B cell (primary cell): ENCODE results near the gene FBXO15. TPM values are rescaled to one million over a fixed set of nuclear protein-coding genes. Genes with fewer than 3 reads are reported as not detected.

Source experiments
- ATAC-seq: fragments of 200-7000 bp; cut with Tn5 transposase; one replicate; pipeline ENCODE4 v1.10.0; 2021; ENCODE audit warnings: low read depth, mild to moderate bottlenecking, moderate number of reproducible peaks, moderate library complexity
- CTCF ChIA-PET: fragments of 350-600 bp; sonication (Branson Sonifier 250); formaldehyde crosslinking; loops from one replicate; lab custom pipeline; 2021; ENCODE audit warnings: antibody characterized with exemption, inconsistent platforms; lab: Charles Lee
- POLR2A ChIA-PET: fragments of 350-600 bp; sonication (Branson Sonifier 250); formaldehyde crosslinking; loops from one replicate; lab custom pipeline; 2021; ENCODE audit warnings: antibody characterized with exemption; lab: Charles Lee
- DNase-seq: peaks from one replicate; pipeline ENCODE4 v3.0.0; 2013
- H2AFZ ChIP-seq: 2 replicates; pipeline ENCODE4 v1.6.1; 2012; ENCODE audit warnings: mild to moderate bottlenecking, low read depth, low read length; ENCODE audit not compliant: insufficient read depth, poor library complexity, severe bottlenecking
- H3K27ac ChIP-seq, 2 donors: 1 replicate in 1 of 2; 2 replicates in 1 of 2; pipeline ENCODE4 v1.5.1; 2012 to 2013; ENCODE audit warnings: low read length in 2 of 2, mild to moderate bottlenecking in 2 of 2, moderate library complexity in 1 of 2
- H3K27me3 ChIP-seq, 4 experiments: fragments of 200-600 bp in 1 of 4; sonication (generic) in 1 of 4; replicated peaks in 1 of 4; 1 replicate in 2 of 4; 2 replicates in 2 of 4; pipeline versions ENCODE4 v1.6.1 to v1.7.0; 2013 to 2016; ENCODE audit warnings: low read length in 3 of 4, mild to moderate bottlenecking in 2 of 4, mixed read lengths in 1 of 4, moderate library complexity in 1 of 4; ENCODE audit not compliant: insufficient read depth in 4 of 4, control insufficient read depth in 3 of 4; ENCODE audit errors: control extremely low read depth in 1 of 4
- H3K36me3 ChIP-seq, 2 experiments: replicated peaks in 1 of 2; 1 replicate in 1 of 2; 2 replicates in 1 of 2; pipeline versions ENCODE4 v1.6.1 to v1.7.1; 2013; ENCODE audit warnings: low read length in 1 of 2; ENCODE audit not compliant: insufficient read depth in 2 of 2, control insufficient read depth in 1 of 2; ENCODE audit errors: control extremely low read depth in 1 of 2, extremely low read depth in 1 of 2
- H3K4me1 ChIP-seq, 2 donors: fragments of 200-600 bp in 1 of 2; sonication (generic) in 1 of 2; 1 replicate in 1 of 2; 2 replicates in 1 of 2; pipeline versions ENCODE4 v1.5.1 to v1.6.1; 2013 to 2017; ENCODE audit warnings: low read length in 2 of 2; ENCODE audit not compliant: control insufficient read depth in 2 of 2, insufficient read depth in 2 of 2
- H3K4me2 ChIP-seq: replicated peaks from 2 replicates; pipeline ENCODE3; 2012; ENCODE audit warnings: mild to moderate bottlenecking, low read depth, low read length; ENCODE audit not compliant: poor library complexity, severe bottlenecking
- H3K4me3 ChIP-seq, 5 experiments: fragments of 200-600 bp in 1 of 5; sonication (generic) in 1 of 5; 1 replicate in 3 of 5; 2 replicates in 2 of 5; pipeline versions ENCODE4 v1.5.1 to v1.7.0; 2011 to 2016; ENCODE audit warnings: low read length in 4 of 5, mild to moderate bottlenecking in 4 of 5, low read depth in 2 of 5, control low read depth in 1 of 5, moderate library complexity in 1 of 5; ENCODE audit not compliant: insufficient read depth in 1 of 5; ENCODE audit errors: control extremely low read depth in 1 of 5, extremely low read depth in 1 of 5
- H3K79me2 ChIP-seq: fragments of 200-600 bp; sonication (generic); one replicate; pipeline ENCODE4 v1.6.0; 2016; ENCODE audit warnings: low read length; ENCODE audit not compliant: control insufficient read depth, insufficient read depth
- H3K9ac ChIP-seq: fragments of 200-600 bp; sonication (generic); 2 replicates; pipeline ENCODE4 v1.6.1; 2017; ENCODE audit warnings: mild to moderate bottlenecking, low read length, moderate library complexity
- H3K9me3 ChIP-seq, 3 donors: one replicate each; pipeline versions ENCODE4 v1.6.1 to v1.7.1; 2013; ENCODE audit warnings: low read length in 2 of 3; ENCODE audit not compliant: control insufficient read depth in 2 of 3, insufficient read depth in 1 of 3; ENCODE audit errors: control extremely low read depth in 1 of 3
- H4K20me1 ChIP-seq: 2 replicates; pipeline ENCODE4 v1.6.0; 2012; ENCODE audit warnings: mild to moderate bottlenecking, low read length; ENCODE audit not compliant: insufficient read depth, control insufficient read depth, poor library complexity, severe bottlenecking
- H3K27ac Mint-ChIP-seq: one replicate; pipeline ENCODE4 v1.8.0; 2021; ENCODE audit warnings: mixed read lengths
- H3K27me3 Mint-ChIP-seq: one replicate; pipeline ENCODE4 v1.8.0; 2021; ENCODE audit warnings: mixed read lengths
- H3K4me1 Mint-ChIP-seq: one replicate; pipeline ENCODE4 v1.8.0; 2021; ENCODE audit warnings: mixed read lengths
- H3K4me3 Mint-ChIP-seq: one replicate; pipeline ENCODE4 v1.8.0; 2021; ENCODE audit warnings: mixed read lengths
- H3K9me3 Mint-ChIP-seq: one replicate; pipeline ENCODE4 v1.8.0; 2022; ENCODE audit warnings: mixed read lengths; ENCODE audit not compliant: insufficient read depth
- EZH2 ChIP-seq: IDR thresholded peaks from 2 replicates; pipeline ENCODE4 v1.6.1; 2012; ENCODE audit warnings: borderline replicate concordance, low read depth, mild to moderate bottlenecking, moderate library complexity, low read length; ENCODE audit not compliant: insufficient read depth, poor library complexity, severe bottlenecking
- WGBS: methylation state at CpG from one replicate; pipeline ENCODE4 v1.1.5; 2013; ENCODE audit warnings: missing lambda C conversion rate; ENCODE audit not compliant: insufficient coverage; 5-methylcytosine and 5-hydroxymethylcytosine counted together
- intact Hi-C: fragments of 100-400 bp; cut with micrococcal nuclease; formaldehyde crosslinking; loops from one replicate; pipeline ENCODE4 v1.10.0; 2022
- polyA plus RNA-seq: library from polyadenylated mRNA; depleted of rRNA; stranded (reverse); fragments of >200 nt; gene quantifications from 2 replicates; pipeline ENCODE4 v1.2.3, GENCODE V29; 2012
- total RNA-seq, 2 donors: library from RNA; stranded (reverse); fragments of 120-200 nt in 1 of 2; gene quantifications; 1 replicate in 1 of 2; 2 replicates in 1 of 2; pipeline versions ENCODE4 v1.2.3 to v1.2.4, GENCODE V29; 2013 to 2022
- TF ChIP-seq, protein P1 (sequence below): fragments of 200-600 bp; IDR thresholded peaks from one replicate; pipeline ENCODE4 v1.8.0; 2022; ENCODE audit warnings: antibody characterized with exemption, mild to moderate bottlenecking

Gene FBXO15
- total and polyA plus RNA-seq, 2 donors (not counting 1 experiment from before 2014, with no cell fraction given) = 1.6 to 4.1 TPM

GRCh38 chr18:74194691-74195090 is 47.1 kb upstream of the FBXO15 start:
- TF ChIP-seq, protein P1, sequence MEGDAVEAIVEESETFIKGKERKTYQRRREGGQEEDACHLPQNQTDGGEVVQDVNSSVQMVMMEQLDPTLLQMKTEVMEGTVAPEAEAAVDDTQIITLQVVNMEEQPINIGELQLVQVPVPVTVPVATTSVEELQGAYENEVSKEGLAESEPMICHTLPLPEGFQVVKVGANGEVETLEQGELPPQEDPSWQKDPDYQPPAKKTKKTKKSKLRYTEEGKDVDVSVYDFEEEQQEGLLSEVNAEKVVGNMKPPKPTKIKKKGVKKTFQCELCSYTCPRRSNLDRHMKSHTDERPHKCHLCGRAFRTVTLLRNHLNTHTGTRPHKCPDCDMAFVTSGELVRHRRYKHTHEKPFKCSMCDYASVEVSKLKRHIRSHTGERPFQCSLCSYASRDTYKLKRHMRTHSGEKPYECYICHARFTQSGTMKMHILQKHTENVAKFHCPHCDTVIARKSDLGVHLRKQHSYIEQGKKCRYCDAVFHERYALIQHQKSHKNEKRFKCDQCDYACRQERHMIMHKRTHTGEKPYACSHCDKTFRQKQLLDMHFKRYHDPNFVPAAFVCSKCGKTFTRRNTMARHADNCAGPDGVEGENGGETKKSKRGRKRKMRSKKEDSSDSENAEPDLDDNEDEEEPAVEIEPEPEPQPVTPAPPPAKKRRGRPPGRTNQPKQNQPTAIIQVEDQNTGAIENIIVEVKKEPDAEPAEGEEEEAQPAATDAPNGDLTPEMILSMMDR = no peak
- TF ChIP-seq EZH2 = no peak
- no peak overlapping the region for H3K4me3 Mint-ChIP-seq
- ATAC-seq = no peak
- peaks cover 18% of the 10 kb centered on the region for H3K4me1 Mint-ChIP-seq
- ChIA-PET POLR2A (no interaction called here), CTCF (interaction anchor here (0.6 to 4.1 kb wide), 15 partner anchors 9 to 359 kb away, joined by 3 to 47 read pairs (median 4); partner anchors contain the start of gene CNDP2)
- no peaks in the 10 kb centered on the region for H3K9me3 Mint-ChIP-seq
- Histone ChIP-seq H3K4me1 (peaks cover 0 to 11% of the 10 kb centered on the region in 2 donors), H3K27me3 (peaks cover 0 to 3% (median 0%) of the 10 kb centered on the region in 4 experiments), H2AFZ (no peak overlapping the region), H4K20me1 (no peaks in the 10 kb centered on the region), H3K4me2 (no peak overlapping the region), H3K9ac (no peak overlapping the region), H3K36me3 (no peaks in the 10 kb centered on the region), H3K27ac (no peak overlapping the region), H3K9me3 (no peaks in the 10 kb centered on the region), H3K4me3 (no peak overlapping the region), H3K79me2 (no peaks in the 10 kb centered on the region)
- H3K27ac Mint-ChIP-seq = no peak overlapping the region
- 78% methylated on average over 2 of the region's 3 CpGs for WGBS
- intact Hi-C loops = loop anchor here (5.0 kb wide), 2 partner anchors 47 to 53 kb away; partner anchors contain the start of genes FBXO15 and TIMM21
- DNase-seq = no peak
- H3K27me3 Mint-ChIP-seq = peaks cover 25% of the 10 kb centered on the region

GRCh38 chr18:74191577-74191976 is 43.9 kb upstream of the FBXO15 start:
- H3K4me2 ChIP-seq = no peak overlapping the region
- no peaks in the 10 kb centered on the region for H3K9me3 ChIP-seq
- no peak overlapping the region for H3K27ac Mint-ChIP-seq
- H3K9me3 Mint-ChIP-seq = no peaks in the 10 kb centered on the region
- peaks cover 3% of the 10 kb centered on the region for H3K4me1 Mint-ChIP-seq
- CTCF ChIA-PET = interaction anchor here (0.6 to 1.0 kb wide), 3 partner anchors 151 to 360 kb away, joined by 5 to 6 read pairs (median 5); no protein-coding TSS in a partner anchor
- no peaks in the 10 kb centered on the region for H3K36me3 ChIP-seq
- no peak overlapping the region for H3K27ac ChIP-seq
- H3K79me2 ChIP-seq = no peaks in the 10 kb centered on the region
- H2AFZ ChIP-seq = no peak overlapping the region
- ATAC-seq (no peak), DNase-seq (no peak)
- peaks cover 0 to 3% of the 10 kb centered on the region in 2 donors for H3K4me1 ChIP-seq
- no peak overlapping the region for H3K4me3 ChIP-seq
- WGBS = 94% methylated on average over 9 of the region's 14 CpGs
- H3K4me3 Mint-ChIP-seq = no peak overlapping the region
- peaks cover 37% of the 10 kb centered on the region for H3K27me3 Mint-ChIP-seq
- POLR2A ChIA-PET = no interaction called here
- intact Hi-C loops = no loop called here
- H4K20me1 ChIP-seq = no peaks in the 10 kb centered on the region
- TF ChIP-seq EZH2 = no peak
- TF ChIP-seq, protein P1 = no peak
- H3K27me3 ChIP-seq = peaks cover 0 to 15% (median 2%) of the 10 kb centered on the region in 4 experiments
- no peak overlapping the region for H3K9ac ChIP-seq
